ENCODE data around the gene RALGPS2. TPM values are rescaled to one million over a fixed set of nuclear protein-coding genes. Genes with fewer than 3 reads are reported as not detected.

The RALGPS2 gene
- total and polyA plus RNA-seq, 2 of the 13 experiments (the other 11 are each of a cell fraction or from before 2014, with no cell fraction given), result 15.6 to 36.0 TPM

GRCh38 chr1:178726087-178726517 is 1.1 kb downstream of the RALGPS2 start (continued):
- no peak; the same call in 1 of the 2 replicates for TF ChIP-seq ZNF142 (CRISPR knock-in tag; IDR thresholded peaks at IDR 0.05)
- TF ChIP-seq RFXAP (CRISPR knock-in tag; IDR thresholded peaks at IDR 0.05; ENCODE audit: borderline replicate concordance), result no peak
- TF ChIP-seq AGO2 (optimal IDR thresholded peaks at IDR 0.05; ENCODE audit: low read depth, low read length), result no peak
- no peak for TF ChIP-seq GPBP1L1 (CRISPR knock-in tag; IDR thresholded peaks at IDR 0.05)
- no peak for TF ChIP-seq ZBTB34 (CRISPR knock-in tag; IDR thresholded peaks at IDR 0.05)
- no peak for TF ChIP-seq THAP8 (CRISPR knock-in tag; IDR thresholded peaks at IDR 0.05; ENCODE audit: borderline replicate concordance)
- no peak for TF ChIP-seq ZNF326 (CRISPR knock-in tag; IDR thresholded peaks at IDR 0.05; ENCODE audit: borderline replicate concordance)
- no peak for TF ChIP-seq NR2F6 (IDR thresholded peaks at IDR 0.05)
- no peak for TF ChIP-seq NR2F6 (CRISPR knock-in tag; IDR thresholded peaks at IDR 0.05)
- no peak for TF ChIP-seq E2F2 (CRISPR knock-in tag; IDR thresholded peaks at IDR 0.05; ENCODE audit: borderline replicate concordance)
- TF ChIP-seq GABPB1 (CRISPR knock-in tag; IDR thresholded peaks at IDR 0.05), result no peak; the same call in 1 of the 2 replicates
- no peak for TF ChIP-seq MXD1 (CRISPR knock-in tag; IDR thresholded peaks at IDR 0.05)
- TF ChIP-seq MATR3 (CRISPR knock-in tag; IDR thresholded peaks at IDR 0.05), result no peak
- TF ChIP-seq ZNF850 (CRISPR knock-in tag; conservative IDR thresholded peaks at IDR 0.05), result no peak
- no peak for TF ChIP-seq NR1H2 (CRISPR knock-in tag; IDR thresholded peaks at IDR 0.05; ENCODE audit: borderline replicate concordance, low read depth)
- no peak for TF ChIP-seq MXD4 (CRISPR knock-in tag; IDR thresholded peaks at IDR 0.05)
- TF ChIP-seq ZFP36 (IDR thresholded peaks at IDR 0.05; ENCODE audit: borderline replicate concordance, low read depth, low read length, partially characterized antibody), result no peak
- no peak for TF ChIP-seq ZC3H13 (CRISPR knock-in tag; IDR thresholded peaks at IDR 0.05)
- no peak for TF ChIP-seq KDM5B (CRISPR knock-in tag; IDR thresholded peaks at IDR 0.05; ENCODE audit: borderline replicate concordance)
- no peak for TF ChIP-seq ZNF790 (CRISPR knock-in tag; IDR thresholded peaks at IDR 0.05; ENCODE audit: borderline replicate concordance)

Data from HepG2 (cell line).